Lung (tissue), 12 donors: ENCODE data around the gene SLC2A10. TPM values are rescaled to one million over a fixed set of nuclear protein-coding genes. Genes with fewer than 3 reads are reported as not detected.

Experiments used
- ATAC-seq: fragments of 200-7000 bp; cut with Tn5 transposase; one replicate; pipeline ENCODE4 v1.9.1; 2020; ENCODE audit warnings: moderate number of reproducible peaks; ENCODE audit not compliant: insufficient read depth, low FRiP score
- DNase-seq, 3 donors: peaks; one replicate each; pipeline ENCODE4 v3.0.0-alpha.2; 2013 to 2017
- H3K27ac ChIP-seq, 2 donors: one replicate each; pipeline ENCODE4 v1.5.1; 2013; ENCODE audit warnings: mild to moderate bottlenecking in 2 of 2, moderate library complexity in 2 of 2, control low read depth in 1 of 2, inconsistent platforms in 1 of 2, low read depth in 1 of 2, low read length in 1 of 2
- H3K27me3 ChIP-seq, 3 donors: one replicate each; pipeline ENCODE4 v1.5.1; 2013; ENCODE audit warnings: low read length in 2 of 3; ENCODE audit not compliant: control insufficient read depth in 3 of 3, insufficient read depth in 3 of 3
- H3K36me3 ChIP-seq, 4 donors: one replicate each; pipeline ENCODE4 v1.5.1; 2013; ENCODE audit warnings: low read length in 4 of 4, mild to moderate bottlenecking in 1 of 4, moderate library complexity in 1 of 4; ENCODE audit not compliant: control insufficient read depth in 4 of 4, insufficient read depth in 4 of 4
- H3K4me1 ChIP-seq, 5 donors: one replicate each; pipeline ENCODE4 v1.5.1; 2013; ENCODE audit warnings: low read length in 5 of 5, mild to moderate bottlenecking in 2 of 5, moderate library complexity in 1 of 5; ENCODE audit not compliant: control insufficient read depth in 5 of 5, insufficient read depth in 5 of 5
- H3K4me3 ChIP-seq: one replicate; pipeline ENCODE4 v1.5.1; 2013; ENCODE audit warnings: mild to moderate bottlenecking, control low read depth, moderate library complexity
- H3K9ac ChIP-seq, 2 donors: one replicate each; pipeline ENCODE4 v1.5.1; 2013; ENCODE audit warnings: low read length in 2 of 2, control low read depth in 1 of 2; ENCODE audit not compliant: insufficient read depth in 1 of 2
- H3K9me3 ChIP-seq, 4 donors: one replicate each; pipeline ENCODE4 v1.5.1; 2013; ENCODE audit warnings: low read length in 3 of 4, mild to moderate bottlenecking in 1 of 4, moderate library complexity in 1 of 4; ENCODE audit not compliant: control insufficient read depth in 4 of 4, insufficient read depth in 3 of 4
- CTCF ChIP-seq: IDR thresholded peaks from 2 replicates; pipeline ENCODE4 v1.5.1; 2012; ENCODE audit warnings: mild to moderate bottlenecking; ENCODE audit errors: control extremely low read depth, extremely low read depth
- WGBS, 2 donors: extraction: QIAGEN DNeasy Blood & Tissue Kit; methylation state at CpG; one replicate each; pipeline ENCODE4 v1.1.7; 2013; 5-methylcytosine and 5-hydroxymethylcytosine counted together
- polyA plus RNA-seq, 2 donors: library from polyadenylated mRNA; stranded (reverse); fragments of 200-250 nt; gene quantifications; one replicate each; pipeline ENCODE4 v1.2.1, GENCODE V29; 2013
- total RNA-seq, 2 donors: library from RNA; depleted of rRNA in 1 of 2; stranded (reverse); fragments of >200 nt in 1 of 2; gene quantifications; one replicate each; pipeline ENCODE4 v1.2.1, GENCODE V29; 2014 to 2021
- donor health status: control.
- donor health status: control.
- donor health status: Bipolar disorder and iron deficiency.
- donor health status: healthy.
- donor health status: DM: yes; HTN: yes; CAD: no.

Gene SLC2A10
- total and polyA plus RNA-seq, 4 donors: 7.4 to 20.6 (median 12.1) TPM

- H3K4me1 ChIP-seq: peaks cover 0 to 13% (median 0%) of the 10 kb centered on the region in 5 donors
- no peak overlapping the region for H3K27ac ChIP-seq
- H3K9me3 ChIP-seq: peaks cover 0 to 3% (median 0%) of the 10 kb centered on the region in 4 donors
- H3K9ac ChIP-seq: no peak overlapping the region
- 44 to 47% methylated on average over 17 of the region's 17 CpGs for WGBS, 2 donors
- no peaks in the 10 kb centered on the region for H3K36me3 ChIP-seq
- H3K4me3 ChIP-seq: no peak overlapping the region
- peak; percentile 39 for TF ChIP-seq CTCF
- H3K27me3 ChIP-seq: no peaks in the 10 kb centered on the region
- ATAC-seq: peak; percentile 41
- peak; percentile 70 to 77 (median 71) for DNase-seq
Observed at GRCh38 chr20:46757754-46758678, 48.6 kb downstream of the SLC2A10 start.

GRCh38 chr20:46758929-46759669 is 49.6 kb downstream of the SLC2A10 start:
- ATAC-seq (no peak), DNase-seq (no peak)
- peaks cover 0 to 3% (median 0%) of the 10 kb centered on the region in 4 donors for H3K9me3 ChIP-seq
- H3K27ac ChIP-seq: no peak overlapping the region
- H3K36me3 ChIP-seq: no peaks in the 10 kb centered on the region
- H3K4me3 ChIP-seq: no peak overlapping the region
- H3K27me3 ChIP-seq: no peaks in the 10 kb centered on the region
- WGBS, 2 donors: 83 to 87% methylated on average over 6 of the region's 6 CpGs
- TF ChIP-seq CTCF: no peak
- peaks cover 0 to 13% (median 0%) of the 10 kb centered on the region in 5 donors for H3K4me1 ChIP-seq
- no peak overlapping the region for H3K9ac ChIP-seq

GRCh38 chr20:46761566-46761965 is 52.1 kb downstream of the SLC2A10 start:
- Histone ChIP-seq H3K4me1 (peaks cover 0 to 25% (median 0%) of the 10 kb centered on the region in 5 donors), H3K9ac (no peak overlapping the region), H3K36me3 (no peaks in the 10 kb centered on the region), H3K9me3 (peaks cover 0 to 3% (median 0%) of the 10 kb centered on the region in 4 donors), H3K27me3 (no peaks in the 10 kb centered on the region), H3K4me3 (no peak overlapping the region), H3K27ac (no peak overlapping the region)
- DNase-seq (no peak), ATAC-seq (no peak)
- no peak for TF ChIP-seq CTCF
- WGBS, 2 donors: 88 to 89% methylated on average over 9 of the region's 9 CpGs
